Stimulated activated CD8-positive, alpha-beta memory T cell treated with anti-CD3 and anti-CD28 coated beads, Interleukin-2, amount 100 ng/mL, for 1 hour (primary cell): ENCODE data around the gene PLEKHB2.
"Not testable (repeated sequence)": the region's sequence is repeated elsewhere in the genome, so short reads cannot be mapped to it uniquely, and the experiment has no call there.

Experiments
- DNase-seq, 2 donors: peaks; one replicate each; pipeline ENCODE4 v3.0.0-alpha.2; 2020; ENCODE audit warnings: low read depth in 2 of 2

The PLEKHB2 gene

GRCh38 chr2:131143803-131144202, 38.7 kb downstream of the PLEKHB2 start:
- DNase-seq: no peak

GRCh38 chr2:131145040-131145439, 39.9 kb downstream of the PLEKHB2 start:
- no peak for DNase-seq

- DNase-seq: no peak
Measured at GRCh38 chr2:131146231-131146630, 41.1 kb downstream of the PLEKHB2 start.

- DNase-seq: no peak
Measured at GRCh38 chr2:131146749-131147148, 41.6 kb downstream of the PLEKHB2 start.

- DNase-seq: no peak
Measured at GRCh38 chr2:131148426-131148825, 43.3 kb downstream of the PLEKHB2 start.

GRCh38 chr2:131150109-131150508, 45.0 kb downstream of the PLEKHB2 start:
- DNase-seq: not testable (repeated sequence)

GRCh38 chr2:131151398-131151797, 46.3 kb downstream of the PLEKHB2 start:
- DNase-seq: no peak

- no peak for DNase-seq
Measured at GRCh38 chr2:131152074-131152473, 46.9 kb downstream of the PLEKHB2 start.

GRCh38 chr2:131153529-131153928, 48.4 kb downstream of the PLEKHB2 start:
- no peak for DNase-seq

- DNase-seq: peak; percentile 12 to 48
Measured at GRCh38 chr2:131154071-131154531, 49.0 kb downstream of the PLEKHB2 start.

- DNase-seq: no peak
Measured at GRCh38 chr2:131154647-131155046, 49.5 kb downstream of the PLEKHB2 start.

GRCh38 chr2:131155208-131155855, 50.2 kb downstream of the PLEKHB2 start:
- no peak for DNase-seq

GRCh38 chr2:131156452-131157149, 51.5 kb downstream of the PLEKHB2 start:
- DNase-seq: no peak

- not testable (repeated sequence) for DNase-seq
Measured at GRCh38 chr2:131165562-131165961, 60.4 kb downstream of the PLEKHB2 start.

GRCh38 chr2:131168538-131168937, 63.4 kb downstream of the PLEKHB2 start:
- DNase-seq: no peak

- not testable (repeated sequence) for DNase-seq
Measured at GRCh38 chr2:131178050-131178449, 72.9 kb downstream of the PLEKHB2 start.

GRCh38 chr2:131178721-131179418, 73.7 kb downstream of the PLEKHB2 start:
- DNase-seq: not testable (repeated sequence)

- DNase-seq: not testable (repeated sequence)
Measured at GRCh38 chr2:131181451-131181850, 76.3 kb downstream of the PLEKHB2 start.

- not testable (repeated sequence) for DNase-seq
Measured at GRCh38 chr2:131193421-131193820, 88.3 kb downstream of the PLEKHB2 start.

GRCh38 chr2:131196186-131196585, 91.0 kb downstream of the PLEKHB2 start:
- DNase-seq: not testable (repeated sequence)
